ENCODE data around the gene PPL. TPM values are rescaled to one million over a fixed set of nuclear protein-coding genes. Genes with fewer than 3 reads are reported as not detected.
"Not testable (repeated sequence)": the region's sequence is repeated elsewhere in the genome, so short reads cannot be mapped to it uniquely, and the experiment has no call there.

Gene PPL
- total RNA-seq, 1 donor from 2014 or later = 32.3 TPM

- DNase-seq (ENCODE audit: low spot score) = no peak
These were observed 27.1 kb downstream of the PPL start for GRCh38 chr16:4909825-4910224.

- DNase-seq (ENCODE audit: low spot score) = no peak
These were observed 28.0 kb downstream of the PPL start for GRCh38 chr16:4908854-4909401.

DNA sequence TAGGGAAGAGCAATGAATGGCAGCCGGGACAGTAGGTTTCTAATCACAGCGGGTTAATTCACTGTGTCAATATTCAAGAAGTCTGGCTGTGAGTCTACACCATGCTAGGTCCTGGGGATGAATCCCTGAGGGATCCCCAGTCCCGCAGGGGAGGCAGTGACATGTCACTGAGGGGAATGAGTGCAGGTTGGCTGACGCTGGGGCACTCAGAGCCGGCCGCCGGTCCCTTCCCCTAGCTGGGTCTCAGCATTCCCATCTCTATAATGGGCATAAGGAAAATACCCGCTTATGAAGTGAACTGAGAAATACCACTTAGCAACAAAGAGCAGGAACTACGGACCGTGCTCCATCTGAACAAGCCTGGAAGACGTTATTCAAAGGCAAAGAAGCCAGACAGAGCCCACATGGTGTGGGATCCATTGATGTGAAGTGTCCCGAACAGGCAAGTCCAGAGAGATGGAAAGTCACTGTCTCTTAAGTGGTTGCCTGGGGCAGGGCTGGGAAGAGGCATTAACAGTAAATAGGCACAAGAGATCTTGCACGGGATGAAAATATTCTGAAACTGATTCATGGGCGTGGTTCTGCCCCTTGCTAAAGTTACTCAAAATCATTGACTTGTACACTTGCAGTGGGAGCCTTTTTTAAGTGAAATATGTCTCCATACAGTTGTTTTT is 31.9 kb downstream of the PPL start:
- DNase-seq (ENCODE audit: low spot score) = no peak

GRCh38 chr16:4904108-4904941 is 32.6 kb downstream of the PPL start:
- DNase-seq (ENCODE audit: low spot score) = no peak

GRCh38 chr16:4902038-4902437 is 34.9 kb downstream of the PPL start:
- DNase-seq (ENCODE audit: low spot score) = no peak

DNA sequence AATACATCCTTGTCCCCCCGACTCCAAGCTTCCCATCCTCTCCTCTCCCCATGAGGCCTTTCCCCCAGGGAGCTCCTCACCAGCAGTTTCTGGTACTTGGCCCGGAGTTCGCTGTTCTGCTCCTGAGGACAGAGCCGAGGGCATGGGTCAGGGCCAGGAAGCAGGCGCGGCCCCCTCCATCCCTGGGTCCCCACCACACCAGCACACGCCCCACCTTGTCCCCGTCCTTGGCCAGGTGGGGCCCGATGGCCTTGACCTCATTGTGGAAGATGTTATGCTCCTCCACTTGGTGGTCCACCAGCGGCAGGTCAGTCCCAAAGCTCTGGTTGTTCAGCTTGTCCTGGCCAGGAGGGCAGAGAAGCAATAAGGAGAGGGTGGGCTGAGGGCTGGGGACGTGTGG is 36.2 kb downstream of the PPL start:
- DNase-seq (ENCODE audit: low spot score) = no peak

DNA sequence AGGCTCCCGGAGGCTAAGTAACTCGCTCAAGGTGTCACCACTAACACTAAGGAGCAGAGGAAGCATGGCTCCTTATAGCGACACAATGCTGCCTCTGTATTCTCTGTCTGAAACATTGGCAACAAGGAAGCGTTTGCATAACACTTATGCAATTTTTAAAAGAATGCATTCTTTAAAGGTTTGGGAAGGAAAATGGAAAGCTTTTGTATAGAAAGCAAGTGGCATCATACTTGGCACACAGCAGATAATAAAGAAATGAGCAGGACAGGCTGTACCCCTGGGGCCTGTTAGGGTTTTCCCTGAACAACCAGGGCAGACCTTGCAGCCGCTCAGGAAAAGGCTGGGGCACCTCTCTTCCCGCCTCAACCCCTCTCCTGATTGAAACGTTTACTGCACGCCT is 36.9 kb downstream of the PPL start:
- no peak for DNase-seq (ENCODE audit: low spot score)

GRCh38 chr16:4899474-4899846 is 37.5 kb downstream of the PPL start:
- DNase-seq (ENCODE audit: low spot score) = no peak

DNA sequence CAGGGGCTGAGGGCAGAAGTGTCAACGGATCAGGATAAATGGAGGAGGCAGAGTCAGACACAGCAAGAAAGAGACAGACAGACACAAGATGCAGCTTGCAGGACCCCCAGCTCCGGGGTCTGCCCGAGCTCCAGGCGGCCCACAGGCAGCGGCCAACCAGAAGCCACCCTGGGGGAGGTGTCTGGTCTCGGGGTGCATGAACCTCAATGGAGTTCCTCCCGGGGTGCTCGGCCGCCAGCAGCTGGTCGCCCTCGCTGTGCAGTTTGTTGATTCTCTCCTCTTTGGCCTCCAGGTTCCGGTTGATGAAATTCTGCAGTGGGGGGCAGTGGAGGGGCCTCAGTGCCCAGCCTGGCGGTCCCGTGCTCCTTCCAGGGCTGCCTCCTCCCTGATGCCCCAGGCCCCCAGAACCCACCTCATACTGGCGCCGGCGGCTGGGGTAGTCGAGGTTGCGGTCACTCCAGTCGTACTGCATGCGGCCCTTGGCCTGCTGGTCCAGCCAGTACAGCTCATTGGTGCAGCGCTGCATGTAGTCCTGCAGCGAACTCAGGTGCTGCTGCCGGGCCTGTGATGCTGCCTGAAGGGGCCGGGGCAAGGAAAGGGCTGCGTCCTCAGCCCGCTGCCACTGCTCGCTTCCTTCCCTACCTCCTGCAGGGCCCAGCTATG is 38.0 kb downstream of the PPL start:
- no peak for DNase-seq (ENCODE audit: low spot score)

- no peak for DNase-seq (ENCODE audit: low spot score)
These were observed 39.6 kb downstream of the PPL start for GRCh38 chr16:4897328-4897727.

GRCh38 chr16:4896761-4897160 is 40.2 kb downstream of the PPL start:
- DNase-seq (ENCODE audit: low spot score) = not testable (repeated sequence)

- no peak for DNase-seq (ENCODE audit: low spot score)
These were observed 41.6 kb downstream of the PPL start for GRCh38 chr16:4895366-4895765.

DNA sequence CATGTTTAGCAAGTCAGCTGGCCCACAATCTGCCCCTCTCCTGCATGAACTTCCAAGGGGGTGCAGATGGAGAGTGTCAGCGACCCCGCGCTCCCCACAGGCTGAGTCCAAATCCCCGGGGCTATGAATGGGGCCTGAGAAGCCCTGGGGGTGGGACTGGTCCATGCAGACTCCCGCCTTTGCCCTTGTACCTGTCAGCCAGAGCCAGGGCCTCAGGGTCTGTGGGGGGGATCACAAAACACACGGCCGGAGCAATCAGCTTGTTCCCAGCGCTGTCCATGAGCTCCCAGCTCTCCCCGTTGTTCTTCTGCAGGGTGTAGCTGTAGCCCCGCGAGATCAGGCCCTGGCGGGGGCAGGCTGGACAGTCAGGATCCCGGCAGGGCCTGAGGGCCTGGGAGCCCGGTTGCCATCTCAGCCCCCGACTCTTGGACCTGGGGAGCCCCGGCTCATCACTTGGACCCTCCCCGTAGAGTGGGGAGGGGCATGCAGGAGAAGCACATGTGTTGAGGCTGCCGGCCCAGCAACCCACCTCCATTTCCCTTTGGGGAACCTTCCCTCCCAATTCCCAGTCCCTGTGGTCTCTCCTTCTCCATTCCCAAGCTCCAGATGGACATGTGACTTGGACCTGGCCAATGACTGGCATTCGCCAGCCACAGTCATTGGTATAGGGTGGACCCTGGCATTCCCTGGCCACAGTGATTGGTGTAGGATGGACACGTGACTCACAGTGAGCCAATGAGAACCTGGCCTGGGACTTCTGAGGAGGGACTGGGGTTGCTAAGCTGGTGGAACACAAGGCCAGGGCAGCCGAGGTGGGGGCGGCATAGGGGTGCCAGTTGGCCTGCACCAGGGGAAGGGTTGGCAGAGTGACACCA is 42.4 kb downstream of the PPL start:
- DNase-seq (ENCODE audit: low spot score) = no peak

DNA sequence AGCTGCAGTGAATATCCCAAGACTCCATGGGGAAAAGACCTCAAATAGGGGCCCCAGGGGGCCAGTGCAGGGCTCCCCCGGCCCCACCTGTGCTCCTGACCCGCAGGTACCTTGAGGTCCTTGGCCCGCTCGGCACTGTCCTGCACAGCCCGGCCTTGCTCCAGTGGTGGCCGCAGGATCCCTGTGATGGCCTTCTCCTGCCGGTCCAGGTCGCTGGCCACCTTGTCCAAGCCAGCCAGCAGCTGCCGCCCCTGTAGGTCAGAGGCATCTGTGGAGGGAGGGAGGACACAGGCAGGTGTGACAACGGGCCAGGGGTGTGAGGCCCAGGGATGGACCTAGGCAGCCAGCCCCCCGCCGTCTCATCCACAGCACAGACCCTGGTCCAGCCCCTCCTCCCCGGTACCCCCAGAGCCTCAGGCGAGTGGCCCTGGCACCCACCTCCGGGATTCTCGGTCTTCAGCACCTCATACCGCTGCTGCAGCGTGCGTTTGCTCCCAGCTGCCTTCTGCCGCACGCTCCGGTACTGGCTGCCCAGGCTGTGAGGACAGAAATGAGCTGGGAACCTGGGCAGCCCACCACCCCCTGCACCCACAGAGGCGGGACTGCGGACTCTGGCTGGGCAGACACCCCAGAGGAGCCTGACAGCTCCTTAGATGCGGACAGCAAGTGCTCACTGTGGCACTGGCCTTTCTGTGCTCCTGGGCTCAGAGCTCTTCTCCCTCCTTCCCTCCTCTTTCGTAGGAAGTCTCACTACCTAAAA is 43.7 kb downstream of the PPL start:
- DNase-seq (ENCODE audit: low spot score) = no peak

GRCh38 chr16:4892361-4893102 is 44.4 kb downstream of the PPL start:
- peak; percentile 91 for DNase-seq (ENCODE audit: low spot score)

DNA sequence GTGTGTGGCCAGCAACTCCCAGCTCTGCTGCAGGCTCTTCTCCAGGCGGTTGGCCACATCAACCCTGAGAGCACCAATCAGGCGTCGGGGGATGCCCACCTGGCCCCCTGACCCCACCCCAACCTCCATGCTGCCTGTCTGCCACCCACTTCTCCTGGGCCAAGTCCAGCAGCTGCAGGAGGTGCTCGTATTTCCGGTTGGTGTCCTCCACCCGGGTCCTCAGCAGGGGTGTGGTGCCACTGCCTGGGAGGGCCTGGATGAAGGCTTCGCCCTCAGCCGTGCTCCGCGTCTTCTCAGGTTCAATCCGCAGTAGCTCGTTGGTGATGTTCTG is 45.1 kb downstream of the PPL start:
- DNase-seq (ENCODE audit: low spot score) = no peak

GRCh38 chr16:4891097-4891885 is 45.7 kb downstream of the PPL start:
- DNase-seq (ENCODE audit: low spot score) = no peak

DNA sequence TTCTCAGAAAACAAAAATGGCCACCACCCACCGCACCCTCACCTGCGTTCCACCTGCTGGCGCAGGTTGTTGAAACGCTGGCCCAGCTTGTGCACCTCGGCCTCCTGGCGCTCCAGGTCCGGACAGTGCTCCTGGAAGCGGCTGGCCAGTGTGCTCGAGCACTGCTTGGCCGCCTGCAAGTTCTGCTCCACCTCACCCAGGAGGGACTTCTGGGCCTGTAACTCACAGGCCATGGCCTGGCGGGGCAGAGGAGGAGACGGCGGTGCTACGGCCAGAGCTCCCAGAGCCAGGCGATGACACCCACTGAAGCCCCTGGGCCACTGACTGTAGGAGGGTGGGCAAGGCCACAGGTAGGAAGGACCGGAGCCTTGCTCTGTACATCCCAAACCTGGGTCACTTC is 46.3 kb downstream of the PPL start:
- DNase-seq (ENCODE audit: low spot score) = no peak

DNA sequence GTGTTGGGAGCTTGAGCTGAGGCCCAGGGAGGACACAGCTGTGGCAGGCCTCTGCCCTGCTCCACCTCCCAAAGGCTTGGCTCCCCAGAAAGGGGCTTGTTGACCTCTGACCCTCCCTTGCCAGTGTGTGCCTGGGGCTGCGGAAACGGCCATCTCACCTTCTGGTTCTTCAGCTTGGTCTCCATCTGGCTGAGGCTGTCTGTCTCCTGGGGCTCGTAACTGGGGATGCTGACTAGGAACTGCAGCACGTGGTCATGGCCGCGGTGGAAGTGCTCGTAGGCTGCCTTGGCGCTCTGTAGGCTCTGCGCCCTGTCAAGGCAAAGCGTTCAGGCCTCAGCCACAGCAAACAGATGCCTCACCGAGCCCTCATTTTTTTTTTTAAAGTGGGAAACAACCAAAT is 46.9 kb downstream of the PPL start:
- DNase-seq (ENCODE audit: low spot score) = no peak

Data from umbilical cord (tissue), 2 donors.